Sciatic nerve (tissue), 2 donors: Measurements from ENCODE around the gene CSK. TPM values are rescaled to one million over a fixed set of nuclear protein-coding genes. Genes with fewer than 3 reads are reported as not detected.
"Not testable (repeated sequence)": the region's sequence is repeated elsewhere in the genome, so short reads cannot be mapped to it uniquely, and the experiment has no call there.

ENCODE experiments used
- ATAC-seq: fragments of 200-7000 bp; cut with Tn5 transposase; one replicate; pipeline ENCODE4 v1.9.1; 2020; ENCODE audit warnings: mild to moderate bottlenecking, moderate library complexity
- DNase-seq: peaks from one replicate; pipeline ENCODE4 v3.0.0-alpha.2; 2020; ENCODE audit warnings: low spot score
- intact Hi-C: fragments of 100-400 bp; cut with DNase I; formaldehyde crosslinking; loops from one replicate; pipeline ENCODE4 v1.14.2; 2022
- total RNA-seq: library from RNA; stranded (reverse); fragmentation: NEBNext Ultra II Directional; extraction: Animal tissue kit (Norgen Biotek cat#: 25700); gene quantifications from one replicate; pipeline ENCODE4 v1.2.1, GENCODE V29; 2021
- donor health status: DM: no; HTN: no; CAD: no.
- donor health status: DM: no; HTN: no; CAD: no.

CSK gene
- 43.7 TPM for total RNA-seq

DNA sequence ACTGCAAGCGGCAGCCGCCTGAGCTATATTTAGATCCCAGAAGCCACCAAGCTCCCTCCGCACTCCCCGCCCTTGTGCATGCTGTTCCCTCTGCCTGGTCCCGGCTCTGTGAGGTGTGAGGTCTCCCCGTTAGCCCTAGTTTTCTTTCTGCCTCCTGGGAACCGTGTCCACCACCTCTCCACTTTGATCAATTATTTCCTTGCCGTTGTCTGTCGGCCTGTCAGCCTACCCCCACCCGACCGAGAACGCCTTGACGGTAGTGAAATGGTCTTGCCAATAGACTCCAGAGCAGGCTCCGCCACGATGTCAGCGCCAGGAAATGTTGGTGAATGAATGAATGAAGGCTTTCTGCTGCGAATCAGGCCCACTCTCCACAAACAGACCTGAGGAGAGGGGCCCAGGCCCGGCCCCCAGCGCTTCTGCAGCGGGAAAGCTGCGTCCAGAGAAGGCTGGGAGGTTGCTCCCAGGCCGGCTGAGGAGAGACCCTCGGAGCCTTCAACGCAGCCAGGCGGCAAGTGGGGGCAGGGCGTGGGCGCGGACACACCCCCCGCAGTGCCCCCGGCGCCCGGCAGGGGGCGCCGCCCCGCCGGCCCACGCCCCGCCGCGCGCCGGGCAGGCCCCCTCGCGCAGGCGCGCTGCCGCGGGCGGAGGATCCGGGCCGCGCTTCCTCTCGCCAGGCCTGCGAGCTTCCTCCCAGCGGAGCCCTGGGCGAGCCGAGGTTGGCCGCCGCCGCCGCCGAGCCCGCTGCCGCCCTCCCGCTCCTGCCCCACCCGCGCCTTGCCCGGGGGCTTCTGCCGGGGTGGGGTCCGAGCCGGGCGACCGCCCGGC, at the start of gene CSK:
TSS of gene CSK (plus strand) at position 650 of the 828 bp plus-strand sequence. CDS start 16,218 bp downstream, outside the sequence.
- intact Hi-C loops: no loop called here
- DNase-seq: peak; percentile 83
- ATAC-seq: peak; percentile 64

DNA sequence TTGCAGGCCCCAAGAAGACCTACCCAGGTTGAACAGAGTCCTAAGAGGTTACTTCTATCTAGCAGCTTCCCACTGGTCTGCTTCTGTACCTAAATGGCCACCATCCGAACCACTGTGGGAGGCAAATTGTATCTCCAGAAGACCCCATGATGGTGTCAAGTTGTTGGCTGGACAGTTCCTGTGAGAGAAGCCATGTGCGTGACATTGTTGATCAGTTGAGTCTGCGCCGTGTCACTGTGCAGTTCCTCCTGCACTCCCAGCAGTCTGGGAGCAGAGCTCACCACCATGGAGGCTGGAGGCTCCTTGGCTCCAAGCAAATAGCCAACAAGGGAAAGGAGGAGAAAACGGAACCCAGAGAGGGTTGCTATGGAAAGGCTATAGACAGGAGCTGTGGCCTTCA, 49.0 kb upstream of the CSK start:
- ATAC-seq: no peak
- no peak for DNase-seq
- intact Hi-C loops: no loop called here

DNA sequence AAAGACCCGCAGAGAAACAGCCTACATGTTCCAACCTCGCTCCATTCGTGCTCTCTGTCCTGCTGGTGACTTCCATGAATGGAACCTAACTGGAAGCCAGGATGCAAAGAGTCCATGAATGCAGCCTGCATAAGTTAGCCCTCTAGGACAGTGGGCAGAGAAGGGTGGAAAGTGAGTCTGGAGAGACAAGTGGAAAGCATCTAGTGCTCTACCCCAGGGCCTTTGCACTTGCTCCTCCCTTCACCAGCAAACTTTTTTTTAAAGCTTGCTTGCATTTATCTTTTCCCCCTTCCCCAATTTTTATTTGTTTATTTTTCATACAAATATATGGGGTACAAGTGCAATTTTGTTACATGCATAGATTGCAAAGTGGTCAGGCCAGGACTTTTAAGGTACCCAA, 48.6 kb upstream of the CSK start:
- no peak for DNase-seq
- intact Hi-C loops: no loop called here
- ATAC-seq: no peak

DNA sequence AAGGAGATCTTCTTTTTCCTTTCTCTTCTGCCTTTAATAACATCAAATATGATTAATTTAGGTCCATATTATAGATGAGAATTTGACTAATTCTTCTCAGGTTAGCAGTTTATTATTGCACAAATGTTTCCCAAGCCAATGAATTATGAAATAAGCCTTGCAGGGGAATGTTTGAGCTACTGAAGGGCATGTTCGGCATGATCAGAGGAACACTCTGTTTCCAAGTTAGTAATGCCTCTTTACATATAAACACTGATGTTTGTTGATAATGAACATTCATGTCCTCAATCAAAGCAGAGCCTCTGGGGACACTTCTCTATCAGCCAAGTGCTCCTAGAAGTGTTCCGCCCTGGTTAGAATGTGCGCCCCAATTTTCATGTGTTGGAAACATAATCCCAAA, 46.6 kb upstream of the CSK start:
- no peak for DNase-seq
- ATAC-seq: no peak
- intact Hi-C loops: no loop called here

DNA sequence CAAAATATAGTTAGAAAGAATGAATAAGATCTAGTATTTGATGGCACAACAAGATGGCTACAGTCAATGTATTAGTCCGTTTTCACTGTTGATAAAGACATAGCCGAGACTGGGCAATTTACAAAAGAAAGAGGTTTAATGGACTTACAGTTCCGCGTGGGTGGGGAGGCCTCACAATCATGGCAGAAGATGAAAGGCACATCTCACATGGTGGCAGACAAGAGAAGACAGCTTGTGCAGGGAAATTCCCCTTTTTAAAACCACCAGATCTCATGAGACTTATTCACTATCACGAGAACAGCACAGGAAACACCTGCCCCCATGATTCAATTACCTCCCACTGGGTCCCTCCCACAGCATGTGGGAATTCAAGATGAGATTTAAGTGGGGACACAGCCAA, 43.6 kb upstream of the CSK start:
- intact Hi-C loops, DNase-seq, ATAC-seq: not testable (repeated sequence)

DNA sequence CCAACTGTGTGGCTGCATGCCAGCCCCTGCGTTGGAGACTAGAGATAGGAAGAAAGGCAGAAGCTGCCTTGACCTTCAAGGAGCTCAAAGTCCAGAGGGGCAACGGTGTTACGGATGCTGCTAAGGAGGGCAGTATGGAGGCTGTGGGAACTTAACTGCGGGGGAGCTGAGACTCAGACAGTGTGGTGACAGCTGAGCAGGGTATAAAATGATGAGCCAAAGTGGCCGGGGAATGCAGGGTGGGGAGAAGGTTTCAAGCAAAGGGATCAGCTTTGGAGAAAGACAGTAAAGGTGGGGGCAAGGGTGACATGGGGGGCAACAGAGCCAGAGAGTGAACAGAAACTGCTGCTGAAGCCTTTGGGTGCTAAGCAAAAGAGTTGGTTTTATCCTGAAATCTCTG, 39.5 kb upstream of the CSK start:
- ATAC-seq (no peak), DNase-seq (no peak)
- intact Hi-C loops: no loop called here

DNA sequence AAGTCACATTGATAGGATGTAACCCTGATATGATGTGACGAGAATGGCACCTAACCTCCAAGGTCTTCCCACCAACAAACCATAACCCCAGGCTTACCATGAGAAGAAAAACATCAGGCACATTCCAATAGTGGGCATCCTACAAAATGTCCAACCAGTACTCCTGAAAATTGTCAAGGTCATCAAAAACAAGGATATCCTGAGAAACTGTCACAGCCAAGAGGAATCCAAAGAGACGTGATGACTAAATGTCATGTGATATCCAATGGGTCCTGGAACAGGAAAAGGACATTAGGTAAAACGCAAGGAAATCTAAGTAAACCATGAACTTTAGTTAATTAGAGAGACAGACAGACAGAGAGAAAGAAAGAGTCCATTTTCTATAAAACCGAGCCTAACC, 35.5 kb upstream of the CSK start:
- no peak for ATAC-seq

DNA sequence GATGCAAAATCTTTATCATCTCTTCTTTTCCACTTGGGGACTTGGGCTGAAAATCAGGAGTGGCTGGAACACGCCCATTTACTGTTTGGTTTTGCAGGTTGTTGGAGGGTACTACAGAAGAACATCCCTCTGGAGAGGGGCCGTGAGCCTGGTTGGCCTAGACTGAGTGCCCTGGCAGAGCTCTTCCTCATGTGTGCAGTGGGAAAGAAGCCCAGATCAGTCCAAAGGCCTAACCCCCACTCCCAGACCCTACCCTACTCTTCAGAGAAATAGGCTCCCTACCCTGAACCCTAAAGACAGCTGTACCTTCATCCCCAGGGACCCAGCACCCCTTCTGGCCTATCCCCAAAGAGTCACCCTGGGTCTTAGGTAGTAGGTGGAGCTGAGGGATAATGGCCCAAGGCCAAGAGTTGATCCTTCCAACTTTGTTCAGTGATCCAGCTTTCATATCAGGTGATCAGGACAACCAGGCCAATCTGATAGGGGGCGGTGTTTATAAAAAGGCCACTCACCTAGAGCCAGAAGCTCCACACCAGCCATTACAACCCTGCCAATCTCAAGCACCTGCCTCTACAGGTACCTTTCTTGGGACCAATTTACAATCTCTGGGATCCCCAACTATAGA, 33.4 kb upstream of the CSK start, which contains the start of gene CYP1A2:
TSS of gene CYP1A2 (plus strand) at position 524 of the 625 bp plus-strand sequence. CDS start 894 bp downstream, outside the sequence.
- DNase-seq (no peak), ATAC-seq (no peak)
- intact Hi-C loops: no loop called here

More for the DNA sequence above, 35.5 kb upstream of the CSK start:
- intact Hi-C loops: no loop called here
- DNase-seq: no peak

DNA sequence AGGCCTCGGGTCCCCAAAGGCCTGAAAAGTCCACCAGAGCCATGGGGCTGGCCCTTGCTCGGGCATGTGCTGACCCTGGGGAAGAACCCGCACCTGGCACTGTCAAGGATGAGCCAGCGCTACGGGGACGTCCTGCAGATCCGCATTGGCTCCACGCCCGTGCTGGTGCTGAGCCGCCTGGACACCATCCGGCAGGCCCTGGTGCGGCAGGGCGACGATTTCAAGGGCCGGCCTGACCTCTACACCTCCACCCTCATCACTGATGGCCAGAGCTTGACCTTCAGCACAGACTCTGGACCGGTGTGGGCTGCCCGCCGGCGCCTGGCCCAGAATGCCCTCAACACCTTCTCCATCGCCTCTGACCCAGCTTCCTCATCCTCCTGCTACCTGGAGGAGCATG, 32.0 kb upstream of the CSK start:
- intact Hi-C loops: no loop called here
- DNase-seq (no peak), ATAC-seq (peak; percentile 28)

DNA sequence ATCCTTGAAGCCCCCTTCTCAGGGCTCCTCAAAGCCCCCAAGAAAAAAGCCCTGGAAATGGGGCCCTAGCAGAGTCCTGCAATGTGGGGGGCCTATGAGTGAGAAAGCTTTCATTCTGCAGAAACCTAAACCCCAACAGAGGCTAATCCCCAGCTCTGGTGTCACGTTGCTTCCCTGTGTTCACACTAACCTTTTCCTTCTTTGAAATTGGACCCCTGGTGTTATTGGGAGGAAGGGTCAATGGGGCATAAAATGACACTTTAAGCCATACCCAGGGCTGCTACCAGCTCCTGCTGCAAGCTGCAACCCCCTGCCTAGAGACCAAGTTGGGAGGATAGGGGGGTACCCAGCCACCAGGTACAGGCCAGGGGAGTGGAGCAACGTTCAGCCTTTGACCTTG, 31.1 kb upstream of the CSK start:
- intact Hi-C loops: no loop called here
- no peak for ATAC-seq
- DNase-seq: no peak

DNA sequence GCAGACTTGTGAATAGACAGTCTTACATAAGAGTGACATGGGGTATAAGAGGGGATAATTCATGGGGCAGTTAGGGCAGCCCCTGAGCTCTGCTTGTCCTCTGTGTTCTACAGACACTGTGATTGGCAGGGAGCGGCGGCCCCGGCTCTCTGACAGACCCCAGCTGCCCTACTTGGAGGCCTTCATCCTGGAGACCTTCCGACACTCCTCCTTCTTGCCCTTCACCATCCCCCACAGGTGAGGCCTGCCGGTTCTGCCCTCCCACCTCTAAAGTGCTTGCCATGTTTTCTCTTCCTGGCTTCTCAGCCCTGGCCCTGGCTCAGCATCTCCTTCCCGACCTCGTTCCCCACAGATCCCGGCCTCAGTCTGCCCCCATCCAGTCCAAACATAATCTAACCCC, 29.9 kb upstream of the CSK start:
- ATAC-seq (no peak), DNase-seq (no peak)
- intact Hi-C loops: no loop called here

DNA sequence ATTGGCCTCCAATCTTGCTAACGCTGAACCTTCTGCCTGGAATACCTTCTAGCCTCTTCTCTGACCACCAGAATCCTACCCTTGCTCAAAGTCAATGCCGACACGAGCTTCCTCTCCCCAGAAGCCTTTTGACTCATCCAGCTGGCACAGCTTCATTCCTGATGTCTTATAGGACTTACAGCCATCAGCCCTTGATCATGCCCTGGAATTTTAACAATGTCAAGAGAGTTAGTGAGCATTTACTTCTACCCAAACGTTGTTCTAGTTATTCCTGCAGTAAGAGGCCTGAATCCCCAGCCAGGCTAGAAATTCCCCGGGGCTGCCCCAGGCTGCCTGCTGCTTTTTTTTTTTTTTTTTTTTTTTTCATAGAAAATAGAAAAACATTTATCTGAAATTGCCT, 29.3 kb upstream of the CSK start:
- ATAC-seq: no peak
- DNase-seq: no peak
- intact Hi-C loops: no loop called here

DNA sequence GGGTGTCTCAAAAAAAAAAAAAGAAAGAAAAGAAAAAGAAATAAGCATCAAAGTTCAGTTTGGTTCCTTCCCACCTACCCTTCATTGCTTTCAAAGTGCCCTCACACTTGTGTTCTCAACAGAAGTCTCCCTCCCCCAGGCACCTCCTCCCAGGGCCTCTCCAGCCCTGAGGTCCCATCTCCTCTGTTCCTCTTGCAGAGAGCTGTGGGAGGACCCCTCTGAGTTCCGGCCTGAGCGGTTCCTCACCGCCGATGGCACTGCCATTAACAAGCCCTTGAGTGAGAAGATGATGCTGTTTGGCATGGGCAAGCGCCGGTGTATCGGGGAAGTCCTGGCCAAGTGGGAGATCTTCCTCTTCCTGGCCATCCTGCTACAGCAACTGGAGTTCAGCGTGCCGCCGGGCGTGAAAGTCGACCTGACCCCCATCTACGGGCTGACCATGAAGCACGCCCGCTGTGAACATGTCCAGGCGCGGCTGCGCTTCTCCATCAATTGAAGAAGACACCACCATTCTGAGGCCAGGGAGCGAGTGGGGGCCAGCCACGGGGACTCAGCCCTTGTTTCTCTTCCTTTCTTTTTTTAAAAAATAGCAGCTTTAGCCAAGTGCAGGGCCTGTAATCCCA, 27.2 kb upstream of the CSK start:
- intact Hi-C loops: no loop called here
- ATAC-seq (no peak), DNase-seq (no peak)

DNA sequence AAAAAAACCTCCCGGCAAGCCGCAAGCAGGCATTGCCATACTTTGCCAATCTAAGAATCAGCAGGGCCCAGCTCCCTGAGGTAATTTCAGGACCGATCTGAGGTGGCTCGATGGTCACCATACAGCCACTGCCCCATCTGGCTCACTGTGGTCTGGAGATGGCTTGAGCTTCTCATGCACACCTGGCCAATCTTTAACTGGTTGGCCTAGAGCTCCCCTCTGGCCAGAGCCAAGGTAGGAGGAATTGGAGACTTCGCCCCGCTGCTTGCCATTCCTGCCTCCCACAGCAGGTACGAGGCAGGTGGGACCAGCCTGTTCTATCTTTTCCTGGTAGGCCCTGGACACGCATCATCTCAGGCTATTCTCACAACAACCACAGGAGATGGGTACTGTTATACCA, 23.1 kb upstream of the CSK start:
- DNase-seq (no peak), ATAC-seq (no peak)
- intact Hi-C loops: no loop called here

DNA sequence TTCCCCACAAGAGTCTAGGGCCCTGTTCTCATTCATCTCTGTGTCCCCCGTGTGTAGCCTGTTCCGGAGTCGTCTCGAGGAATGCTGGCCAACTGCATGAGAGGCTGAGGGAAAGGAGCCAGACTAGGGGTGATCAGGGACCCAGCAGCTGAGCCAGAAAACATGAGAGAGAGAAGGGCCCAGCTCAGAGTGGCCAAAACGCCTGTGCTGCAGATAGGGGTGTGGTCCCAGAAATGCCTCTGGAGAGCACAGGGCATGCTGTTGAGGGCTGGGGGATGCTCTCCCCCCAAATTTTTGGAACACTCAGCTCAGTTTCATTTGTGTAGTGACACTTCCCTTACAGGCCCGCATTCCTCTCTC, 19.1 kb upstream of the CSK start:
- intact Hi-C loops: no loop called here
- no peak for ATAC-seq
- DNase-seq: no peak

DNA sequence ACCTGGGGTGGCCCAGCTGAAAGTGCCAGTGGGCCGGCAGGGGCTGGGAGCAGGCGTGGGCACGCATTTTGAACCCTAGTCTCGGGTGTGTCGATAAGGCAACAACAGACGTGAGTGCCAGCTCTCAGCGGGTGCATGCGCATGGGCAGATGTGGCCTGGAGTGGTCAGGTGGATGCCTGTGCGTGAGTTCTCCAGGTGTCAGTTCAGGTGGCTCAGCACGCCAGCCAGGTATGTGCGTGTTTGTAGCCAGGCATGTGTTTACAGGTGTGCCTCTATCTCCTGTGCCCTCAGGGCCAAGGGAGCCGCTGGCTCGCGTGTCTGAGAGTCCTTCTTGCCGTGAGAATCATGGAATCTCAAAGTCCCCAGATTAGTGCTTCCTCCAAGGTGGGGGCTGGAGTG, 18.5 kb upstream of the CSK start:
- DNase-seq (no peak), ATAC-seq (no peak)
- intact Hi-C loops: no loop called here

DNA sequence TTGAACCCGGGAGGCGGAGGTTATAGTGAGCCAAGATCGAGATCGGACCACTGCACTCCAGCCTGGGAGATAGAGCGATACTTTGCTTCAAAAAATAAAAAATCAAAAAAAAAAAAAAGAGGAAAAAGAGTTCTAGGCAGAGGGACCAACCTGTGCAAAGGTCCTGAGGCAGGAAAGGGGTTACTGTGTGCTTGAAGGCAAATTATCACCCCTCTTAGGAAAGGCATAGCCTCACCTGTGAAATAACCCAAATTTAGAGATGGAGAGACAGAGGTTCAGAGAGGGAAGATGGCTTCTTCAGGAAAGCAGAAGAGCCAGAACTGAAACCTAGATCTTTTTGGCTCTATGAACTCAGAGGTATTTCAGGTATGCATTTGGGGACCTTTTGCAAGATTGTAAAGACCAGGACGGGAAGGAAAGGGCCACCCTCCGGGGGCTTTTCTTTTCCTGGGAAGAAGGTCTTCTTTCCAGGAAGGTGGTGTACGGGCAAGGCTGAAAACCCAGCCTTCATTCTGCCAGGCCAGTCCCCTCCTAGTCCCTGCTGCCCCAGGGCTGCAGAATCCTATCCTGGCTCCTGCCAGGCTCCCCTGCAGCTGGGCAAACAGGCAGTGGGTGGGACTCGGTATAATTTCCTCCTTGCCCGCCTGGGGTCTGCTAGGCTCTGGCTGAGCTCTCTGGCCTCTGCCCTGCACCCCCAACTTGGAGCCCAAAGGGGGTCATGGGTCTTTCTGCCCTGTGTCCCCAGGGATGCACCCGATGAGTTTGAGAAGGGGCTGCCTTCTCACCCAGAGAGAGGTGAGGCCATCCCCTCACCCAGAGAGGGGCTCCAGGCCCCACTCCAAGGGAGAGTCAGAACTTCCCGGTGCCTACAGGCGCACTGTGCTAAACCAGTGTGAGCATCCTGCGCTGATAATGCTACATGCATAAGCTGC, 14.4 kb upstream of the CSK start:
- intact Hi-C loops: loop anchor here (5.0 kb wide), 2 partner anchors 135 to 385 kb away; no protein-coding TSS in a partner anchor
- ATAC-seq (no peak), DNase-seq (no peak)

DNA sequence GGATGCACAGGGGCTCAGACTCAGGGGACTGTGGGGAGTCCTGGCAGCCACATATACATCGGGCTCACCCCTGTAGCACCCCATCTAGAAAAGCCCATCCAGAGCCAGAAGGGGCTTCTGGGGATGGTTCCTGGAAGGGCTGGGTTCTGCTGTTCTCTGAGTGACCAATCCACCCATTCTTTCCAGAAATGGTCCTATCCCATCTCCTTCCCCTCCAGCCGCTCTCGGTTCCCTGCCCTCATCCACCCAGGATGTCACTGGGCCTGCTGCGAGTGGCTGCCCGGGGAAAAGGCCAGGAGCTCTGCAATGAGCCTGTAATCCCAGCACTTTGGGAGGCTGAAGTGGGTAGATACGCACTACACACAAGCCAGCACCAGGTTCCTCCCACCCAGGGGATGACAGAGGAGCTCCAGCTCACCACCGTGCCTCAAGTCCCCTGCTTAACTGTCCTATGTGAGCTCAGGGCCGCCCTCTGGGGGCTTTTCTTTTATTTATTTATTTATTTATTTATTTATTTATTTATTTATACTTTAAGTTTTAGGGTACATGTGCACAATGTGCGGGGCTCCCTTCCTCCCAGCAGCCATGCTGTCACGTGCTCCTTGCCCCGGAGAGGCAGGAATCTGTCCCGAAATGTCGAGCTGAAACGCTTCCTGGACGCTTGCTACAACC, 13.6 kb upstream of the CSK start:
- ATAC-seq (no peak), DNase-seq (no peak)
- intact Hi-C loops: loop anchor here (5.0 kb wide), 2 partner anchors 136 to 386 kb away; no protein-coding TSS in a partner anchor
